LNCAP (cell line): Measurements from ENCODE around the gene MAGEB4.

ENCODE experiments used
- CTCF ChIP-seq: fragments of 450-650 bp; IDR thresholded peaks from 2 replicates; pipeline ENCODE4 v1.5.1; 2017; ENCODE audit warnings: mild to moderate bottlenecking

MAGEB4 gene

GRCh38 chrX:30241724-30242415, at the start of gene MAGEB4:
Gene MAGEB4 (plus strand): TSS chrX:30242000. CDS start chrX:30242136, 136 bp downstream.
- no peak for TF ChIP-seq CTCF

- peak; percentile 33; the same call in 1 of the 2 replicates for TF ChIP-seq CTCF
These were observed 45.5 kb upstream of the MAGEB4 start for GRCh38 chrX:30196322-30196721.

- no peak for TF ChIP-seq CTCF
These were observed 29.6 kb upstream of the MAGEB4 start for GRCh38 chrX:30212172-30212571.

- no peak for TF ChIP-seq CTCF
These were observed 26.4 kb upstream of the MAGEB4 start, which contains the start of gene MAGEB2 for GRCh38 chrX:30215357-30215843. Gene MAGEB2 (plus strand): TSS chrX:30215563. CDS start chrX:30218581, 3,018 bp downstream.

- no peak for TF ChIP-seq CTCF
These were observed 24.3 kb upstream of the MAGEB4 start for GRCh38 chrX:30217465-30217864.

GRCh38 chrX:30219372-30219771, 22.4 kb upstream of the MAGEB4 start:
- no peak for TF ChIP-seq CTCF

GRCh38 chrX:30220661-30221060, 21.1 kb upstream of the MAGEB4 start:
- TF ChIP-seq CTCF: no peak
